ENCODE results near the gene DYNC2I2.

DYNC2I2 gene

GRCh38 chr9:128642675-128643245 is 13.9 kb downstream of the DYNC2I2 start:
- Histone ChIP-seq H2BK5ac (ENCODE audit: low read length) (no peak overlapping the region), H3K4me3 (ENCODE audit: low read length) (no peak overlapping the region), H2AK5ac (ENCODE audit: low read length) (no peak overlapping the region), H3K4me1 (ENCODE audit: control insufficient read depth, low read depth, low read length) (no peaks in the 10 kb centered on the region), H3K27me3 (ENCODE audit: insufficient read depth, low read length, poor library complexity) (no peaks in the 10 kb centered on the region), H3K79me1 (ENCODE audit: low read length) (no peaks in the 10 kb centered on the region), H3K9ac (ENCODE audit: low read length) (peak overlapping the region; percentile 9), H4K5ac (ENCODE audit: low read length) (no peak overlapping the region), H3K79me2 (ENCODE audit: control insufficient read depth, insufficient read depth, low read length) (no peaks in the 10 kb centered on the region), H3K23ac (ENCODE audit: low read length) (no peak overlapping the region), H3K27ac (ENCODE audit: low read depth, low read length) (no peak overlapping the region), H2BK120ac (ENCODE audit: low read depth, low read length) (no peak overlapping the region), H2BK15ac (replicated peaks; ENCODE audit: low read depth) (no peak overlapping the region), H4K8ac (ENCODE audit: low read depth, low read length) (no peak overlapping the region), H3K4me2 (ENCODE audit: low read length) (no peak overlapping the region), H3K36me3 (ENCODE audit: control insufficient read depth, insufficient read depth, low read length) (peaks cover 4% of the 10 kb centered on the region), H3K56ac (ENCODE audit: low read length) (no peak overlapping the region), H3K18ac (ENCODE audit: low read length) (no peak overlapping the region), H3K4ac (ENCODE audit: low read depth, low read length) (no peak overlapping the region)
- no peak for DNase-seq
- WGBS (ENCODE audit: extremely low coverage, insufficient coverage, low lambda C conversion rate), result no CpG with 5 or more reads among the region's 12 CpGs

GRCh38 chr9:128640603-128641002 is 16.0 kb downstream of the DYNC2I2 start:
- Histone ChIP-seq H3K18ac (ENCODE audit: low read length) (no peak overlapping the region), H2BK120ac (ENCODE audit: low read depth, low read length) (no peak overlapping the region), H3K56ac (ENCODE audit: low read length) (no peak overlapping the region), H2BK5ac (ENCODE audit: low read length) (no peak overlapping the region), H2BK15ac (replicated peaks; ENCODE audit: low read depth) (no peak overlapping the region), H3K23ac (ENCODE audit: low read length) (no peak overlapping the region), H3K4me2 (ENCODE audit: low read length) (no peak overlapping the region), H3K27me3 (ENCODE audit: insufficient read depth, low read length, poor library complexity) (no peaks in the 10 kb centered on the region), H4K8ac (ENCODE audit: low read depth, low read length) (no peak overlapping the region), H3K4ac (ENCODE audit: low read depth, low read length) (no peak overlapping the region), H3K79me1 (ENCODE audit: low read length) (no peaks in the 10 kb centered on the region), H3K36me3 (ENCODE audit: control insufficient read depth, insufficient read depth, low read length) (peaks cover 4% of the 10 kb centered on the region), H3K27ac (ENCODE audit: low read depth, low read length) (no peak overlapping the region), H3K4me1 (ENCODE audit: control insufficient read depth, low read depth, low read length) (no peaks in the 10 kb centered on the region), H4K5ac (ENCODE audit: low read length) (no peak overlapping the region), H2AK5ac (ENCODE audit: low read length) (no peak overlapping the region), H3K9ac (ENCODE audit: low read length) (no peak overlapping the region), H3K79me2 (ENCODE audit: control insufficient read depth, insufficient read depth, low read length) (no peaks in the 10 kb centered on the region), H3K4me3 (ENCODE audit: low read length) (no peak overlapping the region)
- no peak for DNase-seq
- WGBS (ENCODE audit: extremely low coverage, insufficient coverage, low lambda C conversion rate), result no CpG with 5 or more reads among the region's 18 CpGs

- Histone ChIP-seq H2BK120ac (ENCODE audit: low read depth, low read length) (no peak overlapping the region), H3K79me1 (ENCODE audit: low read length) (no peaks in the 10 kb centered on the region), H3K79me2 (ENCODE audit: control insufficient read depth, insufficient read depth, low read length) (no peaks in the 10 kb centered on the region), H3K27me3 (ENCODE audit: insufficient read depth, low read length, poor library complexity) (no peaks in the 10 kb centered on the region), H4K8ac (ENCODE audit: low read depth, low read length) (no peak overlapping the region), H3K4me2 (ENCODE audit: low read length) (no peak overlapping the region), H2AK5ac (ENCODE audit: low read length) (no peak overlapping the region), H3K4ac (ENCODE audit: low read depth, low read length) (no peak overlapping the region), H3K4me3 (ENCODE audit: low read length) (no peak overlapping the region), H4K5ac (ENCODE audit: low read length) (no peak overlapping the region), H3K18ac (ENCODE audit: low read length) (no peak overlapping the region), H3K36me3 (ENCODE audit: control insufficient read depth, insufficient read depth, low read length) (peaks cover 4% of the 10 kb centered on the region), H2BK5ac (ENCODE audit: low read length) (no peak overlapping the region), H3K27ac (ENCODE audit: low read depth, low read length) (no peak overlapping the region), H3K23ac (ENCODE audit: low read length) (no peak overlapping the region), H2BK15ac (replicated peaks; ENCODE audit: low read depth) (no peak overlapping the region), H3K4me1 (ENCODE audit: control insufficient read depth, low read depth, low read length) (no peaks in the 10 kb centered on the region), H3K56ac (ENCODE audit: low read length) (no peak overlapping the region), H3K9ac (ENCODE audit: low read length) (no peak overlapping the region)
- WGBS (ENCODE audit: extremely low coverage, insufficient coverage, low lambda C conversion rate), result no CpG with 5 or more reads among the region's 4 CpGs
- DNase-seq, result no peak
Observed at GRCh38 chr9:128638580-128638979, 18.1 kb downstream of the DYNC2I2 start.

GRCh38 chr9:128637656-128638055 is 19.0 kb downstream of the DYNC2I2 start:
- Histone ChIP-seq H3K4me2 (ENCODE audit: low read length) (no peak overlapping the region), H3K4me1 (ENCODE audit: control insufficient read depth, low read depth, low read length) (no peaks in the 10 kb centered on the region), H2AK5ac (ENCODE audit: low read length) (no peak overlapping the region), H3K56ac (ENCODE audit: low read length) (no peak overlapping the region), H2BK5ac (ENCODE audit: low read length) (no peak overlapping the region), H4K8ac (ENCODE audit: low read depth, low read length) (no peak overlapping the region), H2BK15ac (replicated peaks; ENCODE audit: low read depth) (no peak overlapping the region), H3K27me3 (ENCODE audit: insufficient read depth, low read length, poor library complexity) (no peaks in the 10 kb centered on the region), H3K36me3 (ENCODE audit: control insufficient read depth, insufficient read depth, low read length) (peaks cover 6% of the 10 kb centered on the region), H4K5ac (ENCODE audit: low read length) (no peak overlapping the region), H3K4me3 (ENCODE audit: low read length) (no peak overlapping the region), H3K23ac (ENCODE audit: low read length) (no peak overlapping the region), H3K18ac (ENCODE audit: low read length) (no peak overlapping the region), H3K4ac (ENCODE audit: low read depth, low read length) (no peak overlapping the region), H3K79me2 (ENCODE audit: control insufficient read depth, insufficient read depth, low read length) (no peaks in the 10 kb centered on the region), H3K9ac (ENCODE audit: low read length) (no peak overlapping the region), H3K79me1 (ENCODE audit: low read length) (no peaks in the 10 kb centered on the region), H2BK120ac (ENCODE audit: low read depth, low read length) (no peak overlapping the region), H3K27ac (ENCODE audit: low read depth, low read length) (no peak overlapping the region)
- no CpG with 5 or more reads among the region's 10 CpGs for WGBS (ENCODE audit: extremely low coverage, insufficient coverage, low lambda C conversion rate)
- DNase-seq, result no peak

GRCh38 chr9:128636556-128637530 is 19.8 kb downstream of the DYNC2I2 start:
- no peak for DNase-seq
- Histone ChIP-seq H4K5ac (ENCODE audit: low read length) (no peak overlapping the region), H3K27me3 (ENCODE audit: insufficient read depth, low read length, poor library complexity) (no peaks in the 10 kb centered on the region), H3K4me3 (ENCODE audit: low read length) (no peak overlapping the region), H3K79me2 (ENCODE audit: control insufficient read depth, insufficient read depth, low read length) (no peaks in the 10 kb centered on the region), H2BK15ac (replicated peaks; ENCODE audit: low read depth) (no peak overlapping the region), H3K9ac (ENCODE audit: low read length) (no peak overlapping the region), H2BK120ac (ENCODE audit: low read depth, low read length) (no peak overlapping the region), H3K18ac (ENCODE audit: low read length) (no peak overlapping the region), H3K36me3 (ENCODE audit: control insufficient read depth, insufficient read depth, low read length) (peaks cover 14% of the 10 kb centered on the region), H2BK5ac (ENCODE audit: low read length) (no peak overlapping the region), H3K23ac (ENCODE audit: low read length) (no peak overlapping the region), H3K27ac (ENCODE audit: low read depth, low read length) (no peak overlapping the region), H3K4me2 (ENCODE audit: low read length) (no peak overlapping the region), H4K8ac (ENCODE audit: low read depth, low read length) (no peak overlapping the region), H2AK5ac (ENCODE audit: low read length) (no peak overlapping the region), H3K56ac (ENCODE audit: low read length) (peak overlapping the region; percentile 81), H3K4me1 (ENCODE audit: control insufficient read depth, low read depth, low read length) (no peaks in the 10 kb centered on the region), H3K79me1 (ENCODE audit: low read length) (no peaks in the 10 kb centered on the region), H3K4ac (ENCODE audit: low read depth, low read length) (no peak overlapping the region)
- no CpG with 5 or more reads among the region's 20 CpGs for WGBS (ENCODE audit: extremely low coverage, insufficient coverage, low lambda C conversion rate)

All from mesendoderm (in vitro differentiated cells).